PC-9 (cell line): ENCODE data around the gene RBM19. TPM values are rescaled to one million over a fixed set of nuclear protein-coding genes. Genes with fewer than 3 reads are reported as not detected.

ENCODE experiments used
- BruUV-seq: library from RNA; stranded (reverse); fragments of 400-500 nt; replicated peaks from 2 replicates; lab custom pipeline; 2021; lab: Mats Ljungman, UMichigan
- CTCF ChIA-PET: fragments of 300-600 bp; sonication (Branson Sonifier 250); formaldehyde crosslinking; loops from one replicate; lab custom pipeline; 2022; ENCODE audit warnings: antibody characterized with exemption; lab: Charles Lee
- POLR2A ChIA-PET: fragments of 300-600 bp; sonication (Branson Sonifier 250); formaldehyde crosslinking; loops from one replicate; lab custom pipeline; 2022; ENCODE audit warnings: antibody characterized with exemption; ENCODE audit not compliant: unreplicated experiment; lab: Charles Lee
- DNase-seq, 2 experiments: peaks; one replicate each; pipeline versions ENCODE4 v3.0.0 to v3.0.0-alpha.2; 2015 to 2022; ENCODE audit warnings: mixed read lengths in 1 of 2
- H2AFZ ChIP-seq: fragments of 200-600 bp; sonication (generic); 2 replicates; pipeline ENCODE4 v1.8.1; 2017; ENCODE audit warnings: antibody characterized with exemption
- H3F3A ChIP-seq: fragments of 200-600 bp; sonication (generic); 2 replicates; pipeline ENCODE4 v1.8.1; 2017; ENCODE audit warnings: antibody characterized with exemption, mild to moderate bottlenecking, low read depth; ENCODE audit not compliant: insufficient read depth
- H3K27ac ChIP-seq: fragments of 200-600 bp; sonication (generic); 2 replicates; pipeline ENCODE4 v1.6.1; 2016; ENCODE audit warnings: mixed run types
- H3K27me3 ChIP-seq: fragments of 200-600 bp; sonication (generic); 2 replicates; pipeline ENCODE4 v1.6.1; 2016; ENCODE audit warnings: low read depth, mixed run types; ENCODE audit not compliant: insufficient read depth
- H3K36me3 ChIP-seq: fragments of 200-600 bp; sonication (generic); 2 replicates; pipeline ENCODE4 v1.6.1; 2016; ENCODE audit warnings: low read depth, mixed run types
- H3K4me1 ChIP-seq: fragments of 200-600 bp; sonication (generic); replicated peaks from 2 replicates; pipeline ENCODE4 v1.6.1; 2016; ENCODE audit warnings: mixed run types; ENCODE audit not compliant: insufficient read depth
- H3K4me2 ChIP-seq: fragments of 200-600 bp; sonication (generic); 2 replicates; pipeline ENCODE4 v1.6.1; 2017; ENCODE audit warnings: mixed run types
- H3K4me3 ChIP-seq: fragments of 200-600 bp; sonication (generic); 2 replicates; pipeline ENCODE4 v1.6.1; 2016; ENCODE audit warnings: mixed run types
- H3K79me2 ChIP-seq: fragments of 200-600 bp; sonication (generic); 2 replicates; pipeline ENCODE4 v1.6.1; 2017; ENCODE audit warnings: low read depth, mixed run types
- H3K9me2 ChIP-seq: fragments of 200-600 bp; sonication (generic); 2 replicates; pipeline ENCODE4 v1.8.1; 2017; ENCODE audit warnings: mild to moderate bottlenecking; ENCODE audit not compliant: insufficient read depth
- H3K9me3 ChIP-seq: fragments of 200-600 bp; sonication (generic); 2 replicates; pipeline ENCODE4 v1.8.1; 2016; ENCODE audit warnings: low read depth; ENCODE audit not compliant: insufficient read depth
- H4K20me1 ChIP-seq: fragments of 200-600 bp; sonication (generic); 2 replicates; pipeline ENCODE4 v1.8.1; 2017; ENCODE audit not compliant: insufficient read depth
- CTCF ChIP-seq: fragments of 200-600 bp; sonication (generic); conservative IDR thresholded peaks from 2 replicates; pipeline ENCODE4 v1.6.1; 2017; ENCODE audit warnings: mixed run types, antibody characterized with exemption, mild to moderate bottlenecking, moderate library complexity
- EZH2 ChIP-seq: fragments of 200-600 bp; sonication (generic); IDR thresholded peaks from 2 replicates; pipeline ENCODE4 v1.8.0; 2017; ENCODE audit warnings: antibody characterized with exemption, low read depth
- intact Hi-C: fragments of 100-400 bp; cut with micrococcal nuclease; formaldehyde crosslinking; loops from one replicate; pipeline ENCODE4 v1.10.0; 2022; ENCODE audit not compliant: unreplicated experiment
- total RNA-seq: library from RNA; stranded (reverse); gene quantifications from 2 replicates; pipeline ENCODE4 v1.2.3, GENCODE V29; 2021

The RBM19 gene
- total RNA-seq, 1 experiment from 2014 or later, result 23.8 TPM

DNA sequence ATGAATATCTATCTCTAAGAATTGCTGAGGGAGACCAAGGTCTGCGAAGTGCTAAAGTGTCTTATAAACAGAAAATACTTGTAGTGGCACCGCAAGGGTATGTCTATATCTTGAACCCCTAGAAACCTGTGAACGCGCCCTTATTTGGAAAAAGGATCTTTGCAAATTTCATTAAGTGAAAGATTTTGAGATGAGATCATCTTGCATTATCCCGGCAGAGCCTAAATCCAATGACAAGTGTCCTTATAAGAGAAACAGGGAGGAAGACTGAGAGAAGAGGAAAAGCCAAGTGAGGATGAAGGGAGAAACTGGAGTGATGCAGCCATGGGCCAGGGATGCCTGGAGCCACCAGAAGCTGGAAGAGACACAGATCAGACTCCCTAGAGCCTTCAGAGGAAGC lies 27.7 kb downstream of the RBM19 start:
- Histone ChIP-seq H3K4me1 (no peaks in the 10 kb centered on the region), H3K4me2 (no peak overlapping the region), H3K27ac (no peak overlapping the region), H3K27me3 (no peaks in the 10 kb centered on the region), H3K9me3 (no peaks in the 10 kb centered on the region), H3K9me2 (no peaks in the 10 kb centered on the region), H2AFZ (no peak overlapping the region), H3K79me2 (no peaks in the 10 kb centered on the region), H3K36me3 (no peaks in the 10 kb centered on the region), H3K4me3 (no peak overlapping the region), H3F3A (no peaks in the 10 kb centered on the region), H4K20me1 (no peaks in the 10 kb centered on the region)
- intact Hi-C loops, result no loop called here
- BruUV-seq, result no TSS peak
- ChIA-PET POLR2A (no interaction called here), CTCF (no interaction called here)
- no peak for DNase-seq
- TF ChIP-seq EZH2 (no peak), CTCF (no peak)

DNA sequence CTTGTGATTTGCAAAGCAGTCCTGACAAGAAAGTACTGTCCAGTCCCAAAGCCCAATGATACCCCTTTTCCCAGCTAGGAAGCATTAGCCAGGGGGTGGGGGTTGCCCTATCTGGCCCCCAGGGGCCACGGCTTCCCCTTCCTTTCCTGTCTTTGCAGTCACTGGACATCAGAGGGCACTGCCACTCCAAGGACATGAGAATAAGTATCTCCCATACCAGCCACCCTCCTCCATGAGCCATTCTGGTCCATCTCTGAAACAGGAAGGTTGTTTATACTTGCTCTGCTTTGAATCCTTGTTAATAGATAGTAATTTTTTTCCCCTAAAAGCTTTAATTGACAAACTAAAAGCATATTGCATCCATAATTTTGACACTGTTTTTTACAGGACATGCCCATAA lies 29.7 kb downstream of the RBM19 start:
- no peak overlapping the region for H3K27ac ChIP-seq
- H3K36me3 ChIP-seq, result no peaks in the 10 kb centered on the region
- no peak overlapping the region for H3K4me3 ChIP-seq
- H2AFZ ChIP-seq, result no peak overlapping the region
- no peak overlapping the region for H3K4me2 ChIP-seq
- no peaks in the 10 kb centered on the region for H4K20me1 ChIP-seq
- H3K4me1 ChIP-seq, result no peaks in the 10 kb centered on the region
- no peak for DNase-seq
- no peaks in the 10 kb centered on the region for H3F3A ChIP-seq
- no peaks in the 10 kb centered on the region for H3K79me2 ChIP-seq
- ChIA-PET POLR2A (no interaction called here), CTCF (no interaction called here)
- BruUV-seq, result no TSS peak
- H3K27me3 ChIP-seq, result no peaks in the 10 kb centered on the region
- H3K9me2 ChIP-seq, result no peaks in the 10 kb centered on the region
- TF ChIP-seq CTCF (no peak), EZH2 (no peak)
- H3K9me3 ChIP-seq, result no peaks in the 10 kb centered on the region
- intact Hi-C loops, result no loop called here

- H3K9me3 ChIP-seq, result no peaks in the 10 kb centered on the region
- ChIA-PET POLR2A (no interaction called here), CTCF (interaction anchor here (0.7 kb wide), 1 partner anchor 1667 kb away, joined by 4 read pairs; no protein-coding TSS in a partner anchor)
- H3K4me1 ChIP-seq, result no peaks in the 10 kb centered on the region
- no peaks in the 10 kb centered on the region for H3K36me3 ChIP-seq
- no peaks in the 10 kb centered on the region for H3K79me2 ChIP-seq
- TF ChIP-seq CTCF (no peak), EZH2 (no peak)
- DNase-seq, result no peak
- H4K20me1 ChIP-seq, result no peaks in the 10 kb centered on the region
- intact Hi-C loops, result no loop called here
- no peak overlapping the region for H2AFZ ChIP-seq
- no peak overlapping the region for H3K27ac ChIP-seq
- no TSS peak for BruUV-seq
- no peaks in the 10 kb centered on the region for H3K9me2 ChIP-seq
- H3K4me2 ChIP-seq, result no peak overlapping the region
- no peaks in the 10 kb centered on the region for H3F3A ChIP-seq
- H3K4me3 ChIP-seq, result no peak overlapping the region
- no peaks in the 10 kb centered on the region for H3K27me3 ChIP-seq
Measured at GRCh38 chr12:113935459-113935858, 30.7 kb downstream of the RBM19 start.
